ENCODE data around the gene RASGEF1B.

RASGEF1B gene

GRCh38 chr4:81454499-81454898 lies 17.2 kb downstream of the RASGEF1B start:
- Histone ChIP-seq H3K4me3 (ENCODE audit: insufficient read depth in 1 of 2, low read depth in 1 of 2, low read length in 2 of 2) (no peak overlapping the region), H2BK120ac (ENCODE audit: low read depth, low read length) (no peak overlapping the region), H3K9ac (ENCODE audit: low read length) (no peak overlapping the region), H2BK15ac (ENCODE audit: low read depth, poor library complexity, severe bottlenecking) (no peak overlapping the region), H3K27ac (ENCODE audit: low read length, poor library complexity, severe bottlenecking) (no peak overlapping the region), H2AFZ (ENCODE audit: low read depth, low read length) (no peak overlapping the region), H4K91ac (ENCODE audit: low read length) (no peak overlapping the region), H2BK12ac (ENCODE audit: low read length in 2 of 2) (no peak overlapping the region), H3K79me1 (replicated peaks; ENCODE audit: low read length, poor library complexity, severe bottlenecking) (no peaks in the 10 kb centered on the region), H3K18ac (ENCODE audit: low read depth in 1 of 2, low read length in 2 of 2) (no peak overlapping the region), H3K4me1 (ENCODE audit: control insufficient read depth, insufficient read depth, low read depth, low read length) (no peaks in the 10 kb centered on the region), H3K4me2 (ENCODE audit: low read length, poor library complexity, severe bottlenecking) (no peak overlapping the region), H2BK5ac (ENCODE audit: low read depth, low read length, poor library complexity, severe bottlenecking) (no peak overlapping the region), H2AK5ac (ENCODE audit: low read length, severe bottlenecking) (no peak overlapping the region), H3K14ac (ENCODE audit: low read length in 2 of 2) (no peak overlapping the region), H3K23ac (ENCODE audit: low read length in 2 of 2) (no peak overlapping the region), H4K8ac (ENCODE audit: low read length) (no peak overlapping the region), H3K9me3 (ENCODE audit: control insufficient read depth, low read length) (no peaks in the 10 kb centered on the region), H3K27me3 (ENCODE audit: control insufficient read depth in 1 of 2, insufficient read depth in 1 of 2, low read length in 2 of 2) (no peaks in the 10 kb centered on the region), H3K4ac (ENCODE audit: low read depth in 1 of 2, low read length in 2 of 2) (no peak overlapping the region), H3K36me3 (ENCODE audit: control insufficient read depth in 1 of 2, insufficient read depth in 2 of 2, low read depth in 1 of 2, low read length in 2 of 2) (no peaks in the 10 kb centered on the region)
- DNase-seq = no peak
- 56% methylated on average over 5 of the region's 5 CpGs for WGBS

DNA sequence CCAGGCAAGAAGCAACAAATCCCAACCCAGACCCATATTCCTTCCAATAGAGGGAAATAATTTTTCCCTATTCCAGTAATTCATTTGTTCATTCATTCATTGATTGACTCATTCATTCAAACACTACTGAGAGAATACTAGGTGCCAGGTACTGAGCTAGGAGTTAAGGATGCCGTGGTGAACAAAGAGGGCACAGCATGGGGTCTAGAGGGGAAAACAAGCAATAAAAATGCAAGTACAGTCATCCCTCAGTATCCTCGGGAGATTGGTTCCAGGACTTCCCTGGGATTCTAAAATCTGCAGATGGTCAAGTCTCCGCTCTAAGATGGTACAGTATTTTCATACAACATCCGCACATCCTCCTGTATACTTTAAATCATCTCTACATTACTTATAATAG lies 18.7 kb downstream of the RASGEF1B start:
- Histone ChIP-seq H2AK5ac (ENCODE audit: low read length, severe bottlenecking) (no peak overlapping the region), H3K79me1 (replicated peaks; ENCODE audit: low read length, poor library complexity, severe bottlenecking) (no peaks in the 10 kb centered on the region), H2BK120ac (ENCODE audit: low read depth, low read length) (no peak overlapping the region), H2AFZ (ENCODE audit: low read depth, low read length) (no peak overlapping the region), H3K23ac (ENCODE audit: low read length in 2 of 2) (no peak overlapping the region), H3K4me1 (ENCODE audit: control insufficient read depth, insufficient read depth, low read depth, low read length) (no peaks in the 10 kb centered on the region), H3K4me2 (ENCODE audit: low read length, poor library complexity, severe bottlenecking) (no peak overlapping the region), H3K4me3 (ENCODE audit: insufficient read depth in 1 of 2, low read depth in 1 of 2, low read length in 2 of 2) (no peak overlapping the region), H3K18ac (ENCODE audit: low read depth in 1 of 2, low read length in 2 of 2) (no peak overlapping the region), H3K36me3 (ENCODE audit: control insufficient read depth in 1 of 2, insufficient read depth in 2 of 2, low read depth in 1 of 2, low read length in 2 of 2) (no peaks in the 10 kb centered on the region), H4K91ac (ENCODE audit: low read length) (no peak overlapping the region), H4K8ac (ENCODE audit: low read length) (no peak overlapping the region), H3K9me3 (ENCODE audit: control insufficient read depth, low read length) (no peaks in the 10 kb centered on the region), H2BK12ac (ENCODE audit: low read length in 2 of 2) (no peak overlapping the region), H3K4ac (ENCODE audit: low read depth in 1 of 2, low read length in 2 of 2) (no peak overlapping the region), H3K27ac (ENCODE audit: low read length, poor library complexity, severe bottlenecking) (no peak overlapping the region), H3K14ac (ENCODE audit: low read length in 2 of 2) (no peak overlapping the region), H3K27me3 (ENCODE audit: control insufficient read depth in 1 of 2, insufficient read depth in 1 of 2, low read length in 2 of 2) (no peaks in the 10 kb centered on the region), H3K9ac (ENCODE audit: low read length) (no peak overlapping the region), H2BK15ac (ENCODE audit: low read depth, poor library complexity, severe bottlenecking) (no peak overlapping the region), H2BK5ac (ENCODE audit: low read depth, low read length, poor library complexity, severe bottlenecking) (no peak overlapping the region)
- 94% methylated on average over 3 of the region's 4 CpGs for WGBS
- DNase-seq = no peak

GRCh38 chr4:81452452-81453006 lies 19.2 kb downstream of the RASGEF1B start:
- H3K14ac ChIP-seq (ENCODE audit: low read length in 2 of 2) = no peak overlapping the region
- no peak overlapping the region for H2AK5ac ChIP-seq (ENCODE audit: low read length, severe bottlenecking)
- H3K23ac ChIP-seq (ENCODE audit: low read length in 2 of 2) = no peak overlapping the region
- no peak overlapping the region for H4K8ac ChIP-seq (ENCODE audit: low read length)
- no peak overlapping the region for H2BK120ac ChIP-seq (ENCODE audit: low read depth, low read length)
- 85% methylated on average over 1 of the region's 1 CpG for WGBS
- no peak overlapping the region for H3K4ac ChIP-seq (ENCODE audit: low read depth in 1 of 2, low read length in 2 of 2)
- H2BK12ac ChIP-seq (ENCODE audit: low read length in 2 of 2) = no peak overlapping the region
- H3K79me1 ChIP-seq (replicated peaks; ENCODE audit: low read length, poor library complexity, severe bottlenecking) = no peaks in the 10 kb centered on the region
- H3K9me3 ChIP-seq (ENCODE audit: control insufficient read depth, low read length) = no peaks in the 10 kb centered on the region
- H2AFZ ChIP-seq (ENCODE audit: low read depth, low read length) = no peak overlapping the region
- no peak overlapping the region for H4K91ac ChIP-seq (ENCODE audit: low read length)
- DNase-seq = no peak
- no peak overlapping the region for H3K4me3 ChIP-seq (ENCODE audit: insufficient read depth in 1 of 2, low read depth in 1 of 2, low read length in 2 of 2)
- H3K27ac ChIP-seq (ENCODE audit: low read length, poor library complexity, severe bottlenecking) = no peak overlapping the region
- H3K4me1 ChIP-seq (ENCODE audit: control insufficient read depth, insufficient read depth, low read depth, low read length) = no peaks in the 10 kb centered on the region
- no peak overlapping the region for H3K18ac ChIP-seq (ENCODE audit: low read depth in 1 of 2, low read length in 2 of 2)
- no peak overlapping the region for H3K9ac ChIP-seq (ENCODE audit: low read length)
- no peak overlapping the region for H2BK15ac ChIP-seq (ENCODE audit: low read depth, poor library complexity, severe bottlenecking)
- no peaks in the 10 kb centered on the region for H3K36me3 ChIP-seq (ENCODE audit: control insufficient read depth in 1 of 2, insufficient read depth in 2 of 2, low read depth in 1 of 2, low read length in 2 of 2)
- no peak overlapping the region for H2BK5ac ChIP-seq (ENCODE audit: low read depth, low read length, poor library complexity, severe bottlenecking)
- H3K4me2 ChIP-seq (ENCODE audit: low read length, poor library complexity, severe bottlenecking) = no peak overlapping the region
- H3K27me3 ChIP-seq (ENCODE audit: control insufficient read depth in 1 of 2, insufficient read depth in 1 of 2, low read length in 2 of 2) = no peaks in the 10 kb centered on the region

GRCh38 chr4:81449015-81449414 lies 22.7 kb downstream of the RASGEF1B start:
- DNase-seq = no peak
- Histone ChIP-seq H3K4me1 (ENCODE audit: control insufficient read depth, insufficient read depth, low read depth, low read length) (no peaks in the 10 kb centered on the region), H3K27ac (ENCODE audit: low read length, poor library complexity, severe bottlenecking) (no peak overlapping the region), H3K14ac (ENCODE audit: low read length in 2 of 2) (no peak overlapping the region), H3K4me2 (ENCODE audit: low read length, poor library complexity, severe bottlenecking) (no peak overlapping the region), H3K23ac (ENCODE audit: low read length in 2 of 2) (no peak overlapping the region), H3K4ac (ENCODE audit: low read depth in 1 of 2, low read length in 2 of 2) (no peak overlapping the region), H3K4me3 (ENCODE audit: insufficient read depth in 1 of 2, low read depth in 1 of 2, low read length in 2 of 2) (no peak overlapping the region), H4K8ac (ENCODE audit: low read length) (no peak overlapping the region), H3K27me3 (ENCODE audit: control insufficient read depth in 1 of 2, insufficient read depth in 1 of 2, low read length in 2 of 2) (no peaks in the 10 kb centered on the region), H2BK5ac (ENCODE audit: low read depth, low read length, poor library complexity, severe bottlenecking) (no peak overlapping the region), H2AK5ac (ENCODE audit: low read length, severe bottlenecking) (no peak overlapping the region), H3K79me1 (replicated peaks; ENCODE audit: low read length, poor library complexity, severe bottlenecking) (no peaks in the 10 kb centered on the region), H2BK15ac (ENCODE audit: low read depth, poor library complexity, severe bottlenecking) (no peak overlapping the region), H2BK120ac (ENCODE audit: low read depth, low read length) (no peak overlapping the region), H4K91ac (ENCODE audit: low read length) (no peak overlapping the region), H3K9me3 (ENCODE audit: control insufficient read depth, low read length) (no peaks in the 10 kb centered on the region), H3K9ac (ENCODE audit: low read length) (no peak overlapping the region), H2AFZ (ENCODE audit: low read depth, low read length) (no peak overlapping the region), H3K18ac (ENCODE audit: low read depth in 1 of 2, low read length in 2 of 2) (no peak overlapping the region), H2BK12ac (ENCODE audit: low read length in 2 of 2) (no peak overlapping the region), H3K36me3 (ENCODE audit: control insufficient read depth in 1 of 2, insufficient read depth in 2 of 2, low read depth in 1 of 2, low read length in 2 of 2) (no peaks in the 10 kb centered on the region)
- WGBS = 91% methylated on average over 6 of the region's 6 CpGs
